HCT116 (cell line): ENCODE results near the gene PPM1B. TPM values are rescaled to one million over a fixed set of nuclear protein-coding genes. Genes with fewer than 3 reads are reported as not detected.

Experiments used
- ATAC-seq: fragments of 200-7000 bp; cut with Tn5 transposase; 2 replicates; pipeline ENCODE4 v1.9.1; 2020; ENCODE audit warnings: mild to moderate bottlenecking, moderate library complexity
- BruUV-seq: library from RNA; stranded (reverse); fragments of 400-500 nt; replicated peaks from 2 replicates; lab custom pipeline; 2021; lab: Mats Ljungman, UMichigan
- CTCF ChIA-PET: fragments of 300-600 bp; sonication (Branson Sonifier 250); formaldehyde crosslinking; loops from one replicate; lab custom pipeline; 2021; ENCODE audit warnings: antibody characterized with exemption; lab: Charles Lee
- POLR2A ChIA-PET: fragments of 300-600, 350-600 bp; sonication (Branson Sonifier 250); formaldehyde crosslinking; loops from one replicate; lab custom pipeline; 2021; ENCODE audit warnings: antibody characterized with exemption; lab: Charles Lee
- RAD21 ChIA-PET, 2 experiments: fragments of 300-600 bp; sonication (Branson Sonifier 250); formaldehyde crosslinking; loops; one replicate each; lab custom pipeline; 2023; ENCODE audit warnings: low total read pairs in 2 of 2; ENCODE audit not compliant: uncharacterized antibody in 2 of 2, unreplicated experiment in 2 of 2, low non-redundant PET in 1 of 2; lab: Charles Lee
- DNase-seq: peaks from one replicate; pipeline ENCODE4 v3.0.0-alpha.2; 2010; ENCODE audit warnings: low read depth, low spot score
- H2AFZ ChIP-seq: fragments of 200-600 bp; shearing (Covaris generic), sonication (generic); 2 replicates; pipeline ENCODE4 v1.6.1; 2017; ENCODE audit warnings: low read depth, mixed run types, mixed read lengths, antibody characterized with exemption, low read length; ENCODE audit not compliant: poor library complexity, severe bottlenecking
- H3K27ac ChIP-seq: 2 replicates; pipeline ENCODE4 v1.5.1; 2012; ENCODE audit warnings: low read depth, low read length
- H3K27me3 ChIP-seq: fragments of 200-600 bp; sonication (generic); 2 replicates; pipeline ENCODE4 v1.6.1; 2016; ENCODE audit warnings: mixed run types, low read length, mixed read lengths; ENCODE audit not compliant: insufficient read depth
- H3K36me3 ChIP-seq, 2 experiments: fragments of 200-500 bp in 1 of 2; fragments of 200-600 bp in 1 of 2; sonication (Bioruptor generic) in 1 of 2; sonication (generic) in 1 of 2; 2 replicates each; pipeline versions ENCODE4 v1.5.1 to v1.6.1; 2014 to 2016; ENCODE audit warnings: low read length in 2 of 2, inconsistent platforms in 1 of 2, mixed read lengths in 1 of 2, mixed run types in 1 of 2; ENCODE audit not compliant: insufficient read depth in 2 of 2, control insufficient read depth in 1 of 2
- H3K4me1 ChIP-seq, 2 experiments: fragments of 200-600 bp in 1 of 2; sonication (generic) in 1 of 2; 2 replicates each; pipeline versions ENCODE4 v1.5.1 to v1.6.1; 2012 to 2017; ENCODE audit warnings: low read length in 2 of 2, inconsistent platforms in 1 of 2, mild to moderate bottlenecking in 1 of 2, mixed read lengths in 1 of 2, mixed run types in 1 of 2, moderate library complexity in 1 of 2; ENCODE audit not compliant: insufficient read depth in 2 of 2, control insufficient read depth in 1 of 2
- H3K4me2 ChIP-seq: fragments of 200-600 bp; sonication (generic); 2 replicates; pipeline ENCODE4 v1.6.1; 2017; ENCODE audit warnings: mixed run types, low read length, mixed read lengths
- H3K4me3 ChIP-seq, 2 experiments: fragments of 200-600 bp in 1 of 2; sonication (generic) in 1 of 2; replicated peaks in 1 of 2; 2 replicates each; pipeline ENCODE4 v1.5.1; 2011 to 2016; ENCODE audit warnings: low read length in 2 of 2, control low read depth in 1 of 2, low read depth in 1 of 2, mild to moderate bottlenecking in 1 of 2, mixed read lengths in 1 of 2, mixed run types in 1 of 2
- H3K79me2 ChIP-seq: fragments of 200-600 bp; sonication (generic); 2 replicates; pipeline ENCODE4 v1.6.1; 2017; ENCODE audit warnings: mild to moderate bottlenecking, mixed run types, low read length, moderate library complexity, mixed read lengths; ENCODE audit not compliant: insufficient read depth
- H3K9ac ChIP-seq: fragments of 200-600 bp; sonication (generic); 2 replicates; pipeline ENCODE4 v1.6.1; 2016; ENCODE audit warnings: low read length, mixed read lengths
- H3K9me2 ChIP-seq: fragments of 200-600 bp; sonication (generic), shearing (Covaris generic); 2 replicates; pipeline ENCODE4 v1.6.1; 2017; ENCODE audit warnings: mixed run types, mild to moderate bottlenecking, moderate library complexity; ENCODE audit not compliant: insufficient read depth
- H3K9me3 ChIP-seq, 2 experiments: fragments of 200-500 bp in 1 of 2; fragments of 200-600 bp in 1 of 2; sonication (Bioruptor generic) in 1 of 2; sonication (generic) in 1 of 2; 2 replicates each; pipeline ENCODE4 v1.6.1; 2014 to 2017; ENCODE audit warnings: low read length in 2 of 2, mixed read lengths in 2 of 2, inconsistent platforms in 1 of 2, low read depth in 1 of 2, mild to moderate bottlenecking in 1 of 2, mixed run types in 1 of 2, moderate library complexity in 1 of 2; ENCODE audit not compliant: control insufficient read depth in 1 of 2, insufficient read depth in 1 of 2
- H4K20me1 ChIP-seq: fragments of 200-600 bp; sonication (generic), shearing (Covaris generic); 2 replicates; pipeline ENCODE4 v1.6.1; 2017; ENCODE audit warnings: mixed run types, mild to moderate bottlenecking, moderate library complexity; ENCODE audit not compliant: insufficient read depth
- CBX3 ChIP-seq: IDR thresholded peaks from 2 replicates; pipeline ENCODE4 v1.6.1; 2012; ENCODE audit warnings: low read depth
- CTCF ChIP-seq, 3 experiments: fragments of 200-600 bp in 1 of 3; sonication (generic) in 1 of 3; IDR thresholded peaks in 2 of 3; conservative IDR thresholded peaks in 1 of 3; 2 replicates each; pipeline ENCODE4 v1.5.1; 2012 to 2017; ENCODE audit warnings: low read depth in 2 of 3, low read length in 2 of 3, antibody characterized with exemption in 1 of 3, borderline replicate concordance in 1 of 3, control low read depth in 1 of 3, mild to moderate bottlenecking in 1 of 3, mixed read lengths in 1 of 3, mixed run types in 1 of 3, moderate library complexity in 1 of 3; ENCODE audit not compliant: insufficient read depth in 1 of 3
- ELF1 ChIP-seq: IDR thresholded peaks from 2 replicates; pipeline ENCODE4 v1.6.1; 2012; ENCODE audit warnings: low read depth, borderline replicate concordance
- EZH2phosphoT487 ChIP-seq: fragments of 200-600 bp; IDR thresholded peaks from 2 replicates; pipeline ENCODE4 v1.6.1; 2018; ENCODE audit warnings: antibody characterized with exemption, borderline replicate concordance
- FOSL1 ChIP-seq: IDR thresholded peaks from 2 replicates; pipeline ENCODE4 v1.6.1; 2012; ENCODE audit warnings: low read depth
- RAD21 ChIP-seq: IDR thresholded peaks from 2 replicates; pipeline ENCODE4 v1.6.1; 2012; ENCODE audit warnings: low read depth, mild to moderate bottlenecking
- REST ChIP-seq: IDR thresholded peaks from 2 replicates; pipeline ENCODE4 v1.6.1; 2012; ENCODE audit warnings: low read depth
- SRF ChIP-seq: IDR thresholded peaks from 2 replicates; pipeline ENCODE4 v1.6.1; 2012; ENCODE audit warnings: low read depth
- TCF7L2 ChIP-seq: IDR thresholded peaks from 2 replicates; pipeline ENCODE4 v1.7.0; 2011; ENCODE audit warnings: borderline replicate concordance, inconsistent platforms; ENCODE audit not compliant: insufficient read depth, insufficient read length; ENCODE audit errors: extremely low read depth
- YY1 ChIP-seq: IDR thresholded peaks from 2 replicates; pipeline ENCODE4 v1.6.1; 2011; ENCODE audit warnings: low read length, low read depth, moderate library complexity, mild to moderate bottlenecking; ENCODE audit not compliant: insufficient replicate concordance; ENCODE audit errors: extremely low read depth
- ZNF274 ChIP-seq: fragments of 200-500 bp; sonication (Bioruptor generic); IDR thresholded peaks from 2 replicates; pipeline ENCODE4 v1.6.1; 2014; ENCODE audit warnings: mild to moderate bottlenecking, low read depth, low read length, inconsistent platforms
- intact Hi-C: fragments of 100-400 bp; cut with micrococcal nuclease; formaldehyde crosslinking; loops from 2 replicates; pipeline ENCODE4 v1.10.0; 2022
- total RNA-seq: library from RNA; stranded (reverse); gene quantifications from one replicate; pipeline ENCODE4 v1.2.1, GENCODE V29; 2021; ENCODE audit not compliant: unreplicated experiment
- TF ChIP-seq, protein P1 (sequence below): IDR thresholded peaks from 2 replicates; pipeline ENCODE4 v1.6.1; 2012
- TF ChIP-seq, protein P2 (sequence below): IDR thresholded peaks from 2 replicates; pipeline ENCODE4 v1.6.1; 2012

The PPM1B gene
- total RNA-seq, 1 experiment from 2014 or later = 36.9 TPM

- RAD21 ChIA-PET = no interaction called here
- H3K9me3 ChIP-seq = no peaks in the 10 kb centered on the region
- H3K79me2 ChIP-seq = peaks cover 78% of the 10 kb centered on the region
- CTCF ChIA-PET = no interaction called here
- no peak overlapping the region for H3K4me3 ChIP-seq
- TF ChIP-seq TCF7L2 (no peak), FOSL1 (no peak), YY1 (no peak), REST (no peak), SRF (no peak), CBX3 (no peak), EZH2phosphoT487 (no peak), ZNF274 (no peak), RAD21 (no peak), CTCF (IDR thresholded peaks at IDR 0.05 in 2 of 3, conservative IDR thresholded peaks at IDR 0.05 in 1 of 3; ENCODE audit: borderline replicate concordance in 1 of 3, insufficient read depth in 1 of 3, low read depth in 2 of 3, low read length in 2 of 3) (no peak), ELF1 (no peak)
- TF ChIP-seq, protein P1, sequence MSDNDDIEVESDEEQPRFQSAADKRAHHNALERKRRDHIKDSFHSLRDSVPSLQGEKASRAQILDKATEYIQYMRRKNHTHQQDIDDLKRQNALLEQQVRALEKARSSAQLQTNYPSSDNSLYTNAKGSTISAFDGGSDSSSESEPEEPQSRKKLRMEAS = no peak
- TF ChIP-seq, protein P2, sequence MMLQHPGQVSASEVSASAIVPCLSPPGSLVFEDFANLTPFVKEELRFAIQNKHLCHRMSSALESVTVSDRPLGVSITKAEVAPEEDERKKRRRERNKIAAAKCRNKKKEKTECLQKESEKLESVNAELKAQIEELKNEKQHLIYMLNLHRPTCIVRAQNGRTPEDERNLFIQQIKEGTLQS = no peak
- TF ChIP-seq, all 23 proteins: peak for 0
- Histone ChIP-seq H3K27ac (no peak overlapping the region), H3K4me1 (no peaks in the 10 kb centered on the region), H3K36me3 (no peaks in the 10 kb centered on the region), H3K9me2 (no peaks in the 10 kb centered on the region), H3K4me2 (no peak overlapping the region), H3K9ac (no peak overlapping the region), H3K27me3 (no peaks in the 10 kb centered on the region), H4K20me1 (no peaks in the 10 kb centered on the region; the same call in 1 of the 2 replicates), H2AFZ (no peak overlapping the region)
- intact Hi-C loops = no loop called here
- BruUV-seq = no TSS peak
- ATAC-seq (no peak), DNase-seq (no peak)
- POLR2A ChIA-PET = no interaction called here
These were observed 18.6 kb downstream of the PPM1B start for GRCh38 chr2:44187251-44187650.
